NCI-H2196 treated with DMSO at 0.1 percent for 48 hours (cell line): ENCODE data around the gene TM4SF5.

Experiments used
- DNase-seq: peaks from one replicate; lab custom pipeline; 2025; ENCODE audit not compliant: unreplicated experiment; lab: John Stamatoyannopoulos, UW

TM4SF5 gene

DNA sequence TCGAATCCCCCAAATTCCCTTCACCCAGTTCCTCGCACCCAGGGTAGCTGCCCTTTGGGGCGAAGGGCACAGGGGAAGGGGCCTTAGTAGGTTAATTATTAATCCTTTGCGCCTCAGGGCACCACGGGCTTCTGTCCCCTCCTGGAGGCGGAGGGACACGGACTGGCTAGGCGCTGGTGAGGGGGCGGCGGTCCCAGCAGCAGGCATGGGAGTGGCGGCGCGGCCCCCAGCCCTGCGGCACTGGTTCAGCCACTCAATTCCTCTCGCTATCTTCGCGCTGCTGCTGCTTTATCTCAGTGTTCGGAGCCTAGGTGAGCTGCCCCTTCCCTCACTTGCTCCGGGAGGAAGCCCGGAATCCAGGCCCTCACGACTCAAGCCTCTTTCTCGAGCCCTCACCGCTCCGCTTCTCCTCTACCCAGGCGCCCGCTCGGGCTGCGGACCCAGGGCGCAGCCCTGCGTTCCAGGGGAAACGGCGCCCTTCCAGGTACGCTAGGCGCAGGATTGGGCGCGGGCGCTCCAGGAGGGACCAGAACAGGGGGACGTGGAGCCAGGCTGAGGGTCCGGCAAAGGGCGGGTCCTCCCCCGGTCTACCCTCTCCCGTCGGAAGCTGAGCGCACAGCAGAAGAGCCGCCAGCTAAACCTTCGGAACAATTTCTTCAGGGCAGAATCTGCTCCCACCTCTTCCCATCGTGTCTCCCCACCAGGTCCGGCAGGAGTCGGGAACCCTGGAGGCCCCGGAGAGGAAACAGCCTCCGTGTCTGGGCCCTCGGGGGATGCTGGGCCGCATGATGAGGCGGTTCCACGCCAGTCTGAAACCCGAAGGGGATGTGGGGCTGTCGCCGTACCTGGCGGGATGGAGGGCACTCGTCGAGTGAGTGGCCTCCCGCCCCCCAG, 17.4 kb downstream of the TM4SF5 start, which contains the start of gene GLTPD2:
Gene GLTPD2, plus strand, starts transcription at position 158 of the 894 bp plus-strand sequence. Its CDS starts 48 bp downstream, at position 206.
- no peak for DNase-seq

DNA sequence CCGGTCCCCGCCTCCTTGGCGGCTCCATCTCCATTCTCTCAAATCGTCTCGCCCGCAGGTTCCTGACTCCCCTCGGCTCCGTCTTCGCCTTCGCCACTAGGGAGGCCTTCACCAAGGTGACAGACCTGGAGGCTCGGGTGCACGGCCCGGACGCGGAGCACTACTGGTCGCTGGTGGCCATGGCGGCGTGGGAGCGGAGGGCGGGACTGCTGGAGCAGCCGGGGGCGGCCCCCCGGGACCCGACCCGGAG, 17.9 kb downstream of the TM4SF5 start:
- DNase-seq, result no peak

DNA sequence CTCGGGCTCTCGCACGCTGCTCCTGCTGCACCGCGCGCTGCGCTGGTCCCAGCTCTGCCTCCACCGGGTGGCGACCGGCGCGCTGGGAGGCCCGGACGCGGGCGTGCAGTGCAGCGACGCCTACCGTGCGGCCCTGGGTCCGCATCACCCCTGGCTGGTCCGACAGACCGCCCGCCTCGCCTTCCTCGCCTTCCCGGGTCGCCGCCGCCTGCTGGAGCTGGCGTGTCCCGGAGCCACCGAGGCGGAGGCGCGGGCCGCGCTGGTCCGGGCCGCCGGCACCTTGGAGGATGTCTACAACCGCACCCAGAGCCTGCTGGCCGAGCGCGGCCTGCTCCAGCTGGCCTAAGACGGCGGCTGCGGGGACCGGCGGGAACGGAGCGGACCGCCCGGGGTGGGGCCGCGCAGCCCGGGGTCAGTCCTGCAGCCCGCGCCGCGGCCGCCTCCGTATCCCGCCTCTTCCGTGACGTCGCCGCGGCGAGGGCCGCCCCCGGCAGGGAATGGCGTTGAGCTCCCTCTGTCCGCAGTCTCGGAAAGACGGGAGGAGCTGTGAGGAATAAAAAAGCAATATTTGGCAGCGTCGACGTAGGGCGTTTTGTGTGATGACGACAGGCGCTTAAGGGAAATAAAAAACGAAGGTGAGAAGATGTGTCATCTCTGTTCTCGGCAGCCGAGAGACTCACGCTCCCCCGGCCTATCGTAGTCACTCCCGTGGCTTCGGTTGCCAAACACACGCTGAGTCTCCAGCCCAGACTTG, 18.4 kb downstream of the TM4SF5 start:
- peak; percentile 34 for DNase-seq

DNA sequence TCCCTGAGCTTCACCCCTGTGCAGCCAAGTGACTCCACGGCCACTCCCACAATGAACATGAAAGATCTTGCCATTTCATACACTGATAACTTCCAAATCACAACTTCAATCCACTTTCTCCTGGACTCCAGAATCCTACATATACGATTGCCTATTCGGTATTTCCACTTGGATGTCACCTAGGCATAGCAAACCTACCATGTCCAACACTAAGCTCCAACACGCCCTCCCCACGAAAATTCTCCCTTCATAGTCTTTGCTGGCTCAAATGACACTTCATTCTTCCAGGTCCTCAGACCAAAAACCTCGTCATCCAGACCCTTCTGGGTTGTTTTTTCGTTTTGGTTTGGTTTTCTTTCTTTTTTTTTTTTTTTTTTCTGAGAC, 19.0 kb downstream of the TM4SF5 start:
- no peak for DNase-seq

DNA sequence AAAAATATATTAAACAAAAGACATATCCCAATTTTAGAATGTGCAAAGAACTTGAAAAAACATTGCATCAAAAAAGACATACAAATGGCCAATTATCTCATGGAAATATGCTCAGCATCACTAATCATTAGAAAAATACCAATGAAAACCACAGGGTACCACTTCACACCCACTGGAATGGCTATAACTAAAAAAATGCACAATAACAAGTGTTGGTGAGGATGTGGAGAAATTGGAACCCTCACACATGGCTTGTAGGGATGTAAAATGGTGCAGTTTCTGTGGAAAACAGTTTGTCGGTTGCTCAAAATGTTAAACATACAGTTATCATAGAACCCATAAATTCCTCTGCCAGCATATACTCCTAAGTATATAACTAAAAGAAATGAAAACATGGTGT, 23.5 kb downstream of the TM4SF5 start:
- no peak for DNase-seq

DNA sequence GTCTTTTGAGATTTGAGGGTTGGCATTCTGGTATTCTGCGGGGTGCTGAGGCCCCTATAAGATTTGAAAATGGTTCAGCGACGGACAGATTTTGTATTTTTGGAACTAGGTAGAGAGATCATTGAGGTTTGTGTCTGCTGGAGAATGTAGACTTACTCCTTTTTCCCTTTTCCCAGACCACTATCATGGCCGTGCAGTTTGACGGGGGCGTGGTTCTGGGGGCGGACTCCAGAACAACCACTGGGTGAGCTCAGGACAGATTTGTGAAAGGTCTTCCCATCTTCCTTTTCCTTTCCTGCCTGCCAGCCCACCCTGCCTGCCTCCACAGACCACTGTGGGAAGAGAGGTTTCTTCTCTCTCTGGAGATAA, 24.9 kb downstream of the TM4SF5 start:
- DNase-seq, result no peak

DNA sequence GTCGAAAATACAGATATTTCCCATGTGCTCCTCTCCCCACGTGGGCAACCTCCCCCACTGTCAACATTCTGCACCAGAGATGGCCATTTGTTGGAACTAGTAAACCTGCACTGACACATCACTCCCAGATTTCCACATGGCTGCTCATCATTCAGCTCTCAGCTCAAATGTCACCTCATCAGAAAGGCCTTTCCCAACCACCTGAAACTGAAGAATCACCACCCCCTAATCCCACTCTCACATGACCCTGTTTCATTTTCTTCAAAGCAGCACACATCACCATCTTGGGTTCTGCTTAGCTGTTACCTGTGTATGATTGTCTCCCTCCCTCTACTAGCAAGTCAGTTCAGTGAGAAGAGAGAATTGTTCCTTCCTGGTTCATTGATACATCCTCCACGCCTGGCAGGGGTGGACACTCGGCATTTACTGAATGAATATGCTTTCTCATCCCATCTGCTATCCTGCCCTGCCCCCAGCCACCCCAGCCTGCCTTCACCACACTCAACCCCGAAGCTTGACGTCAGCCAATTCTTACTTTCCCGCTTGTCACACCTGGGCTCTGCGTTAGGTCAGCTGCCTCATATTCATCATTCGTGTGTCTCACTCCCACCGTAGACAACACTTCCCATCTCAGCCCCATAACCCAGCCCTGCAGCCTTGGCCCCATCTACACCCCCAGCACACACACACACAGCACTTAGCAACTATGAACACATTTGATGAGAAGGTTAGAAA, 28.9 kb downstream of the TM4SF5 start:
- peak; percentile 45 for DNase-seq

DNA sequence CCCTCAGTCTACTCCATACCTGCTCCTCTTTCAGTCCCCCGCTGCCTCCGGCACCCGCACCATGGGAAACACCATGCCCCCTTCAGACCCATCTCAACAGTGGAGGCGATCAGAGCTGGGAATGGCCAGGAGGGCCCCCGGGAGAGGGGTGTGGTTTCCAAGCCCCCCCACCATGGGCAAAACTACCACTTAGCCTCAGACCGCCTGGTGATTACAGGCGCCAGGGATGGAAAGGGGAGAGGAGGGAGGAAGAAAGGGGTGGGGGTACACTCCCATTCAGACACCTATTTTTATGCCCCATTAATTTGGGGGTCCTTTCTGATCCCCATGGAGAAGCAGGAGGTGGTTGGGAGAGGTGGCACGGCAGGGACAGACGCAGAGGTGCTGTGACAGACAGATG, 30.5 kb downstream of the TM4SF5 start, which contains the start of gene C17orf114:
Gene C17orf114, minus strand, starts transcription at position 101 of the 400 bp plus-strand sequence.
- DNase-seq, result no peak

DNA sequence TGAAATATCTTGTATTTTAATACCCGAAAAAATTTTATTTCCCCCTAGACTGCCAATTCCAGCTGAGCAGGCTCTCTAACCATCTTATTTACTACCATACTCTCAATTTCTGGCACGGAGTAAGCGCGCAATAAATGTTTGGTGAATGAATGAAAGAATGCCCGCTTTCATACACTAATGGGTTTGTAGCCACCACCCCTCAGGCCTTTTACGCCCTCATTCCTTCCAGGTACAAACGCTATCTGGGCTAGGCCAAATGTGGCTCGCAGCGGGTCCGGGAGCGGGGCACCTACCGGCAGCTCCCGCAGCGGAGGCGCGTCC, 34.7 kb downstream of the TM4SF5 start:
- DNase-seq, result no peak

DNA sequence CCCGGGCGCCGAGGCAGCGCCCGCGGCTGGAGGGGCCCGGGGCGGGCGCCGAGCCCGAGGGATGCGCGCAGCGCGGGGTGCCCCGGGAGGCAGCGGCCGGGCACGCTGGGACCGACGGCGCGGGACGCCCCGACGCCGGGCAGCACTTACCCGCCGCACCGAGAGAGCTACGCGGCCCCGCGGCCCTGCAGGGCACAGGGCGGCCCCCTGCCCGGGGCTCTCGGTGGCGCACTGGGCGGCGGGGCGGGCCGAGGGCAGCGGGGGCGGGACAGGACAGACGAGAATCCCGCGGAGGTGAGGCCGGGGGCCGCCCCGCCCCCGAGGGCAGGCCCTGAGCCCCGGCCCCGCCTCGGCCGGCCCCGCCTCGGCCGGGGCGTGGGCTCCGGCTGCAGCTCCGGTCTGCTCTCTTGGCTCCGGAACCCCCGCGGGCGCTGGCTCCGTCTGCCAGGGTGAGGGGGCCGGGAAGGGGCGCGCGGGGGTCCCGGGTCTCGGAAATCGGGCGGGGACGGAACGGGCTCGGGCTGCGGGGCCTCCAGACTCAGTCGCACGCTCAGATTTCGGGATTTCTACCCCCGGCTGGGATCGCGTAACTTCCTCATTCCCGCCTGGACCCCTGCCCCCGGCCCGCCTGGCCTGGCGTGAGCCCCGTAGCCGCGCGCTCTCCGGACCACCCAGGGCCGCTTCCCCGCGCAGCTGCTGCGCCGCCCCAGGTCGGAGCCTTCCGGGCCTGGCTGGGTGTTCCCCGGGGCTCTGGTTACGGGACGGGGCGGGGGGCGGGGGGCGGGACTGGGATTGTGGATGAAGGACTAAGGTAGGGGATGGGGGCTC, 35.3 kb downstream of the TM4SF5 start, which contains the start of gene PLD2:
Gene PLD2, plus strand, starts transcription at position 376 of the 828 bp plus-strand sequence. CDS start 621 bp downstream, outside the sequence.
- DNase-seq, result peak; percentile 52

DNA sequence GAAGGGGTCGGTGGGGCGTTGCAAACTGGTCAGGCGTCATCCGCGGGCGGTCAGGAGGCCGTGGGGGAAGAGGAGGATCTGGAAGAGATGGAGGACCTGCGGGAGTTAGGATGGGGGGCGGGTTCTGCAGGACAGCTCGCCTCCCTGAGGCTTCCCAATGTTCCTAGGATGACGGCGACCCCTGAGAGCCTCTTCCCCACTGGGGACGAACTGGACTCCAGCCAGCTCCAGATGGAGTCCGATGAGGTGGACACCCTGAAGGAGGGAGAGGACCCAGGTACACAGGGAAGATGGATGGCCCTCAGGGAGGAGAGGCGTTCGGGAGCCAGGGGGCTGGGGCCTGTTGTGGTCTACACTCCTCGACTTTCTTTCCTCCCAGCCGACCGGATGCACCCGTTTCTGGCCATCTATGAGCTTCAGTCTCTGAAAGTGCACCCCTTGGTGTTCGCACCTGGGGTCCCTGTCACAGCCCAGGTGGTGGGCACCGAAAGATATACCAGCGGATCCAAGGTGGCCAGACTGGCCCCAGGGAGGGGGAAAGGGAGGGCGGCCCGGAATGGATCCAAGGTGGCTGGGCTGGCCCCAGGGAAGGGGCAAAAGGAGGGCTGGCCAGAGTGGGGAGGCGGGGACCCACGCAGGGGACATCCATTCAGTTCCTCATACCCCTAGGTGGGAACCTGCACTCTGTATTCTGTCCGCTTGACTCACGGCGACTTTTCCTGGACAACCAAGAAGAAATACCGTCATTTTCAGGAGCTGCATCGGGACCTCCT, 36.1 kb downstream of the TM4SF5 start:
- DNase-seq, result no peak

DNA sequence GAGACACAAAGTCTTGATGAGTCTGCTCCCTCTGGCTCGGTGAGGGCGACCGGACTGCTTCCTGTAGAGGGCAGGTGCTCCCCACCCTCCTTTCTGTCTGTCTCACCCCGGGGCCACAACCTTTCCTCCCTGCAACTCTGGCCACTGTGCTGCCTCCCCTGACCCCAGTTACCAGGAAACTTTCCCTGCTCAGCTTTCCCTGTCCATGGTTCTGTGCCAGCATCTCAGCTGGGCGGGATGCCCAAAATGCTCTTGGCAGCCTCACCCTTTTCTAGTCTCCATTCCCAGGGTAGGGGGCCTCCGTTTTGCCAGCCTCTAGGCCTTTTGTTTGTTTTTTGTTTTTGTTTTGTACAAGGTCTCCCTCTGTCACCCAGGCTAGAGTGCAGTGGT, 36.7 kb downstream of the TM4SF5 start:
- DNase-seq, result peak; percentile 1

DNA sequence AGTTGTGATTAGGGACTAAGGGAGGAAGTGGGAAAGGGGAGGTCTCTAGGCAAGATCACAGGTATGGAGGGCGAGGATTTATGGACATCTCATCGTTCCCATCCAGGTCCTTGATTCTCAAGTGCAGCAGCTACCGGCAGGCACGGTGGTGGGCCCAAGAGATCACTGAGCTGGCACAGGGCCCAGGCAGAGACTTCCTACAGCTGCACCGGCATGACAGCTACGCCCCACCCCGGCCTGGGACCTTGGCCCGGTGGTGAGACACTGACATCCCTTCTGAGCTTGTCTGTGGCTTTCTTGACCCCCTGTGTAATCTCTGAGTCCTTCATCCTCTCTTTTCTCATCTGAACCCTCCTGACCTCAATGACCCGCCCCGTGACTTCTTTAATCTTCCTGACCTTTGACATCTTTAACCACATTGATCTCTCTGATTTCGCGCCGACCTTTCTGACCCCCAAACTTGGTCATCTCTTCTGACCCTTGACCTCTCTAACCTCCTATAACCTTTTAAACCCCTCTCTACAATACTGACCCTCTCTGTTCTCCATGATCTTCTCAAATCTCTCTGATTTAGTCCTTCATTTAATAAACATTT, 39.1 kb downstream of the TM4SF5 start:
- no peak for DNase-seq

DNA sequence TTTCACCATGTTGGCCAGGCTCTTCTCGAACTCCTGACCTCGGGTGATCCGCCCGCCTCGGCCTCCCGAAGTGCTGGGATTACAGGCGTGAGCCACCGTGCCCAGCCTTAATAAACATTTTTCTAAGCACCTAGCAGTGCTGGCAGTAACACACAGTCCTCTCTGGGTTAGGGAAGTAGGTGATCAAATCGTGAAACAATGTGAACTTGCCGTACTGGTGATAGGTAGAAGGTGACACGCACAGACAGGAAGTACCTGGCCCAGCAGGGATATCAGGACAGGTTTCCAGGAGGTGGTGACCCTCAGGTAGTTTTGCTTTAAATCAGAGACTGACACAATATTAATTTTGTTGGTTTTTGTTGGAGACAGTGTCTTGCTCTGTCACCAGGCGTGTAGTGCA, 39.8 kb downstream of the TM4SF5 start:
- no peak for DNase-seq

DNA sequence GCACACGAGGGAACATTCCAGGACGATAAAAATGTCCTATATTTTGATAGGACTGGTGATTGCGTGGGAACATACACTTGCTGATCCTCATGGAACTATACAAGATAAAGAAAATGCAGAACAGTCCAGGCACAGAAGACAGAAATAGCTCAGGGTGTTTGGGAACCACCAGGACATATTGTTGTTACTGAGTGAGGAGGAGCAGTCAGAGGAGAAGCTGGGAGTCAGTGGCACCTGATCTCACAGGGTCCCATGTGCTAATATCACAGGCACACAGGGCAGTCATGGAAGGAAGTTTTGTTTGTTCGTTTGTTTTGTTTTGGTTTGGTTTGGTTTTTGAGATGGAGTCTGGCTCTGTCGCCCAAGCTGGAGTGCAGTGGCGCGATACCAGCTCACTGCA, 41.0 kb downstream of the TM4SF5 start:
- DNase-seq, result no peak

DNA sequence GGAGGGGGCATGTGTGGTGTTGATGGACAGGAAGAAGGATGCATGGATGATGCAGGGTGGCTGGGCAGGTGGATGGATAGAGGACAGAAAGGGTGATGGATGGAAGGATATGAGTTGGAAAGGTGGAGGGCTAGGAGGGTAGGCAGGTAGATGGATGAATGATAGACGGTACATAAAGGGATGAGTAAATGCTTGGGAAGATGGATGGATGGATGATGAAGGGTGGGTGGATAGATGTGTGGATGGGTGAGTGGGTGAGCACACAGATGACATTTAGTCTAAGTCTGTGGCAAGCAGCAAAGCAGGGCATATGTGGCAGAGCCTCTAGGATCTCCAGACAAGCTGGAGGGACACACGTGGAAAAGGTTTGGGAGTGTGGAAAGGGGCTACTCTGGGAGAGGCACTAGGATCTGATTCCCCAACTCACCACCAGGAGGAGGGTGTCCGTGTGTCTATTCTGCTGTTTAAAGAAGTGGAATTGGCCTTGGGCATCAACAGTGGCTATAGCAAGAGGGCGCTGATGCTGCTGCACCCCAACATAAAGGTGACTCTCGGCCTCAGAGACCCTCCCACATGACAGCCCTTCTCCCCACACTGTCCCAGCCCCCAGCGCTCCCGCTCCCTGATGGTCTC, 43.5 kb downstream of the TM4SF5 start:
- no peak for DNase-seq

DNA sequence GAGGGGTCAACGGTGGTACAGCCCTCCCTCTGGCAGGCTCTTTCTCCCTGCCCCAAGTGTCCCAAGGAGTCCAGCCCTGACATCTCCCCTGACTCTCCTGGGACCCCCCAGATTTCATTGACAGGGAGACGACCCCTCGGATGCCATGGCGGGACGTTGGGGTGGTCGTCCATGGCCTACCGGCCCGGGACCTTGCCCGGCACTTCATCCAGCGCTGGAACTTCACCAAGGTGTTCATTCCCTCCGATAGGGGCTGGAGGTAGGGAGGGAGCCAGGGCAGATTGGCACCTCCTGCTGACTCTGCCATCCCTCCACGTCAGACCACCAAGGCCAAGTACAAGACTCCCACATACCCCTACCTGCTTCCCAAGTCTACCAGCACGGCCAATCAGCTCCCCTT, 45.1 kb downstream of the TM4SF5 start:
- DNase-seq, result no peak

DNA sequence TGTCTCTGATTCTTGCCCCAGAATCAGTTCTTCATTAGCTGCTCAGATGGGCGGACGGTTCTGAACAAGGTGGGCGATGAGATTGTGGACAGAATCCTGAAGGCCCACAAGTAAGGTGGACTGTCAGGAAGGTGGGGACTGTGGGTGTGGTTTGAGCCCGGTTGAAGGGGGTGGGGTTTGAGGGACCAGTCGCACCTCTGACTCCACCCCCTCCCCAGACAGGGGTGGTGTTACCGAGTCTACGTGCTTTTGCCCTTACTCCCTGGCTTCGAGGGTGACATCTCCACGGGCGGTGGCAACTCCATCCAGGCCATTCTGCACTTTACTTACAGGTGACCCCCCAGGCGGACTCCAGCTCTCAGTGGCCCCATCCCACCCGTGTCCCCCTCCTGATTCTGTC, 46.6 kb downstream of the TM4SF5 start:
- DNase-seq, result no peak

DNA sequence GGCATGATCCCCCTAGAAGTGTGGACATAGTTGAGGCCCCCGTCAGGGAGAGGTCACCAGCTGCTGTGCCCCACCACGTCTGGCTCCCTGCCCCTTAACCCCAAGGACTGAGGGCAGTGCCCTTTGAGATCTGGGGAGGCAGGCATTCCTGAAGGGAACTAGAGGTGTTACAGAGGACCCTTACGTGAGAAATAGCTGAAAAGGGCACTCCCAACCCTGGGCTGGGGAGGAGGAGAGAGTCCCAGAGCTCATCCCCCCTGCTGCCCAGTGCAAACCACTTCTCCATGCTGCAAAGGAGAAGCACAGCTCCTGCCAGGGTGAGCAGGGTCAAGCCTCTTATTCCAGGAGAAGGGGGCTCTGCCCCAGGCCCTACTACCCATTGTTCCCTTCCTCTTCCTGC, 51.1 kb downstream of the TM4SF5 start:
- DNase-seq, result no peak
